ENCODE data around the gene PHKB.

DNA sequence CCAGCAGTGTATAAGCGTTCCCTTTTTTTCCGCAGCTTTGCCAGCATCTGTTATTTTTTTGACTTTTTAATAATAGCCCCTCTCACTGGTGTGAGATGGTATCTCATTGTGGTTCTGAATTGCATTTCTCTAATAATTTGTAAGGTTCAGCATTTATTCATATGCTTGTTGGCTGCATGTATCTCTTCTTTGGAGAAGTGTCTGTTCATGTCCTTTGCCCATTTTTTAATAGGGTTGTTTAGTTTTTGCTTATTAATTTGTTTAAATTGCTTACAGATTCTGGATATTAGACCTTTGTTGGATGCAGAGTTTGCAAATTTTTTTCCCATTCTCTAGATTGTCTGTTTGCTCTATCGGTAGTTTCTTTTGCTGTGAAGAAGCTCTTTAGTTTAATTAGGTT lies 26.9 kb downstream of the PHKB start:
- TF ChIP-seq EZH2 (IDR thresholded peaks at IDR 0.05; ENCODE audit: insufficient read depth, poor library complexity, severe bottlenecking), result no peak
- TF ChIP-seq EZH2phosphoT487 (IDR thresholded peaks at IDR 0.05; ENCODE audit: insufficient read depth, low read depth), result no peak

All from GM23248 (cell line).